ENCODE results near the gene PIK3R5.
"Not testable (repeated sequence)": the region's sequence is repeated elsewhere in the genome, so short reads cannot be mapped to it uniquely, and the experiment has no call there.

PIK3R5 gene

GRCh38 chr17:8985054-8985701, 19.7 kb upstream of the PIK3R5 start:
- in situ Hi-C loops (cut with MboI; ENCODE audit: low sequenced_read_pairs), result no loop called here

DNA sequence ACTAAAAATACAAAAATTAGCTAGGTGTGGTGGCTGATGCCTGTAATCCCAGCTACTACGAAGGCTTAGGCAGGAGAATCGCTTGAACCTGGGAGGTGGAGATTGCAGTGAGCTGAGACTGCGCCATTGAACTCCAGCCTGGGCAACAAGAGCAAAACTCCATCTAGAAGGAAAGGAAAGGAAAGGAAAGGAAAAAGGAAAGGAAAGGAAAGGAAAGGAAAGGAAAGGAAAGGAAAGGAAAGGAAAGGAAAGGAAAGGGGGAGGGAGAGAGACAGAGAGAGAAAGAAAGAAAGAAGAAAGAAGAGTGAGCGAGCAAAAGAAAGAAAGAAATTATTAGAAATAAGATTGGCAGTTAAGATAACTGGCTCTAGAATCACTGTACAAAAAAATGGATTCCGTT, 18.7 kb upstream of the PIK3R5 start:
- in situ Hi-C loops (cut with MboI; ENCODE audit: low sequenced_read_pairs), result not testable (repeated sequence)

GRCh38 chr17:8981443-8981842, 15.9 kb upstream of the PIK3R5 start:
- in situ Hi-C loops (cut with MboI; ENCODE audit: low sequenced_read_pairs), result no loop called here

DNA sequence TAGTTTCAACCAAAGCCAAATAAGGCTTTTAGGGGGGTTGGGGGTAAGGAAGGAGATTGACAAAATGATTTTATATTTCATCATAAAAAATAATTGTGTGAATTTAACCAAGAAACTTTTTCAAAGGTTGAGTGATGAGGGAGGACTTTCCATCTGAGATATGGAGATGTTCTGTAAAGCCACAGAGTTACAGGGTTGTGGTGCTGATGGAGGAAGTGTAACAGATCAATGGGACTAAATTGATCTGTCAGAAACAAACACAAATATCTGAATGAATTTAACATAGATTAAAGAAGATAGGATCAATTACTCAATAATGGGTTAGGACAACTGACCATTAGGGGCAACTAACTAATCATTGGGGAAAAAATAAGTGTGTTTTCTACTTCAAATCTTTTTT, 14.2 kb upstream of the PIK3R5 start:
- in situ Hi-C loops (cut with MboI; ENCODE audit: low sequenced_read_pairs), result no loop called here

DNA sequence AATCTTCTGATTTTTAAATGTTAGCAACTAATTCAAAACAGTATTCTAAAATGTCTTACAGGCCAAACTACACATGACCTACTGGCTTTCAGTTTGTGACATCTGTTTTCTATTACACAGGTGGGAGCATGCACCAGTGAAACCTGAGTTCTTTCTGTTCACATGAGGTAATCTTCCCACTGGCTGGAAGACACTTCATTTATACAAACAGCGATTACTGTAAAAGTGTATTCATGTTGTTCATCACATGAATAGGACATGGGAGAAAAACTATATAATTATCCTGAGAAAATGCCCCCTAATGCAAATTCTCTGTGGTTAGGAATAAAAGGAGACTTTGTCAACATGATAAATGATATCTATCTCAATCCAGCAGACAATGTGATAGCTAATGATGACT, 11.1 kb upstream of the PIK3R5 start:
- in situ Hi-C loops (cut with MboI; ENCODE audit: low sequenced_read_pairs), result no loop called here

- in situ Hi-C loops (cut with MboI; ENCODE audit: low sequenced_read_pairs), result no loop called here
Measured at GRCh38 chr17:8975091-8975725, 9.7 kb upstream of the PIK3R5 start.

DNA sequence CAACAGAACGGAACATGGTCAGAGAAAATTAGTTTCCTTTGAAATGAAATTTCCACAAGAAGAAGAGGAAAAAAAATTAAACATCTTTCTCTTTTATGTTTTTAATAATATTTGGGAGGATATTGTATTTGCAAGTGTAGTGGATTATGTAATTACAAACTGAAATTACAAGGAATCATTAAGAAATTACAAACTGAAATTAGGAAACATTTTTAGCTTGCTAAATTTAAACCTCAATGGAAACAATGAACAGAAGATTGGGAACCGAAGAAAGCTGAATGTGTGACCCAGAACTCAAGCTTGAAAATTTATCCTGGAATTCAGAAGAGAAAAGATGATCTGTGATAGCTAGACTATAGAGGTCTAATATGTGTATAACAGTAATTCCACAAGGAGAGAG, 4.4 kb upstream of the PIK3R5 start:
- in situ Hi-C loops (cut with MboI; ENCODE audit: low sequenced_read_pairs), result no loop called here

DNA sequence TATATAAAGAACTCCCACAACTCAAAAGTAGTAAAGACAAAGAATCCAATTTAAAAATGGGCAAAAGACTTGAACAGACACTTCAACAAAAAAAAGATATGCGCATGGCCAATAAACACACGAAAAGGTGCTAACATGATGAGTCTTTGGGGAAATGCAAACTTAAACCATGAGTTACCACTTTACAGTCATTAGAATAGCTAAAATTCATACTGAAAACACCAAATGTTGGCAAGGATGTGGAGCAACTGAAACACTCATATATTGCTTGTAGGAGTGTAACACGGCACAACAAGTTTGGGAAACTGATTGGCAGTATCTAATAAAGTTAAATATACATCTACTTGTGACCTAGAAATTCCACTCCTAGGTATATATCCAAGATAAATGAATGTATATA, 3.0 kb upstream of the PIK3R5 start:
- in situ Hi-C loops (cut with MboI; ENCODE audit: low sequenced_read_pairs), result no loop called here

GRCh38 chr17:8967861-8968260, 2.4 kb upstream of the PIK3R5 start:
- in situ Hi-C loops (cut with MboI; ENCODE audit: low sequenced_read_pairs), result no loop called here

GRCh38 chr17:8966926-8967325, 1.4 kb upstream of the PIK3R5 start:
- in situ Hi-C loops (cut with MboI; ENCODE audit: low sequenced_read_pairs), result no loop called here

DNA sequence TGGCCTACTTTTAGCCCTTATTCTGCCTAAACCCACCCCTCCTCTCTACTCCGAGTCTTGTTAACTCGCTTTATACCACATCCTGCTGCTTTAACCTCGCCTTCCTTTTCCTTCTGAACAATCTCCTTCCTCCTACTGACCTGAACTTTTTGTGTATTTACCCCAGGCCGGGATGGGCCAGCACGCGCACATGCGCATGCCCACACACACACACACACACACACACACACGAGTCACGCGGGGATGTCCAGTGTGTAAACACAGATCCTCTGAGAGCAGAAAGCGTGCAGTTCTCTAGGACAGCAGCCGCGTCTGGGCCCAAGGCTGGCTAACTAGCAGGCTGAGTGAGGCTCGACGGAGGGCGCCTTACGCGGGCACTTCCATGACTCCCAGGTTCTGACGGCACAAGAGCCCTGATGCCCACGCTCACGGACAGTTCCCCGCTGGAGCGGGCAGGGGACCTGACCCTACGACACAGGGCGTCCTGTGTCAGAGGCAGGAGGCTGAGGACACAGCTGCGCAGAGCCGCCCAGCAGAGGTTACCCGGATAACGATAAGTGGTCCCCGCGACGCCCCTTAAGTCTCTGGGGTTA, 610 bp downstream of the PIK3R5 start:
- in situ Hi-C loops (cut with MboI; ENCODE audit: low sequenced_read_pairs), result no loop called here

DNA sequence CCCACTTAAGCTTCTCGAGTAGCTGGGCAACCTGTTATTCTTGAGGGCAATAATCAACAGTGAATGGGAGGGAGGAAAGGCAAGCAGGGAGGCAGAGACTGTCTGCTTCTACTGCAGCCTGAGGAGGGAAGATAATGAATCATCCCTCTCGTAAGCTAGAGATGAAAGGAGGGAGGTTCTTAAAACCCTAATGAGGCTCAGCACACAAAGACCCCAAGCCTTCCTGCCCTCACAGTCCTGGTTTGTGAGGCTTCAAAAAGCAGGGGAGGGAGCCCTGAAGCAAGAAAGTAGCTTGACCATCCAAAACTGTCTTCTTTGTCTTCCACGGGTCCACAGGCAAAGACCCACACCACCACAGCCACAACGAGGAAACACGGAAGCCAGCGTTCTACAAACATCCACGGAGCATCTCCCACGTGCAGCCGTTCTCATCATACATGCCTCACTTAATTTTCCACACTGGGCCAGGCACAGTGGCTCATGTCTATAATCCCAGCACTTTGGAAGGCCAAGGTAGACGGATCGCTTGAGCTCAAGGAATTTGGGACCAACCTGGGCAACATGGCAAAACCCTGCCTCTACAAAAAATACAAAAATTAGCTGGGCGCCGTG, 1.8 kb downstream of the PIK3R5 start:
- in situ Hi-C loops (cut with MboI; ENCODE audit: low sequenced_read_pairs), result no loop called here

DNA sequence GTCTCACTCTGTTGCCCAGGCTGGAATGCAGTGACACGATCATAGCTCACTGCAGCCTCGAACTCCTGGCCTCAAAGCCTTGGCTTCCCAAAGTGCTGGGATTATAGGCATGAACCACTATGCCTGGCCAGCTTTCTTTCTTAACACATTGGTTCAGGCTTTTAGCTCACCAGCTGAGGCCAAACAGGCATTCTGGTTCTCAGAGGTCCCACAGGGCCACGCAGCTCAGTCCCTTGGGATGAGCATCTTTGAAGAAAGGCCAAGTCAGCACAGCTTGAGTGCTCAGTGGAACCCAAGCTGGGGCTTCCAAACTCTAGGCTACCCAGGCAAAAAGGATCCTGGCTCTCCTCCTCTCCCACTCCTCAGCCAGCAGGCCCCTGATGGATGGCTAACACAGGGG, 2.5 kb downstream of the PIK3R5 start:
- in situ Hi-C loops (cut with MboI; ENCODE audit: low sequenced_read_pairs), result no loop called here

DNA sequence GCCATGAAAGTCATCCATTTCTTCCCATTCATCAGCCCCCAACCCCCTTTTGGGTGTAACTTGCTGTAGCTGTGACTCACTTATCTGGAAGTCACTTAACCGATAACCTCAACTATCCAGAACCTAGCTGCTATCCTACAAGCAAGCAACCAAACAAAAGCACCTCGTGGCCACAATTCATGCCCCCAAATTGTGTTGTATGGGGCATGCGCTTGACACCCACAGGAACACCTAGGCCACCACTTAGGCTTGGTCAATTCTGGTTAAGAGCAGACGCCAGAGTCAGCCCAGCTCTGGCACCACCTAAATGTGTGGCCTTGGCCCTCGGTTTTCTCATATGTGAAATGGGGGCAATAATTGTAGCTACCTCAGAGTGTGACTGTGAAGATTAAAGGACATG, 3.7 kb downstream of the PIK3R5 start:
- in situ Hi-C loops (cut with MboI; ENCODE audit: low sequenced_read_pairs), result no loop called here

DNA sequence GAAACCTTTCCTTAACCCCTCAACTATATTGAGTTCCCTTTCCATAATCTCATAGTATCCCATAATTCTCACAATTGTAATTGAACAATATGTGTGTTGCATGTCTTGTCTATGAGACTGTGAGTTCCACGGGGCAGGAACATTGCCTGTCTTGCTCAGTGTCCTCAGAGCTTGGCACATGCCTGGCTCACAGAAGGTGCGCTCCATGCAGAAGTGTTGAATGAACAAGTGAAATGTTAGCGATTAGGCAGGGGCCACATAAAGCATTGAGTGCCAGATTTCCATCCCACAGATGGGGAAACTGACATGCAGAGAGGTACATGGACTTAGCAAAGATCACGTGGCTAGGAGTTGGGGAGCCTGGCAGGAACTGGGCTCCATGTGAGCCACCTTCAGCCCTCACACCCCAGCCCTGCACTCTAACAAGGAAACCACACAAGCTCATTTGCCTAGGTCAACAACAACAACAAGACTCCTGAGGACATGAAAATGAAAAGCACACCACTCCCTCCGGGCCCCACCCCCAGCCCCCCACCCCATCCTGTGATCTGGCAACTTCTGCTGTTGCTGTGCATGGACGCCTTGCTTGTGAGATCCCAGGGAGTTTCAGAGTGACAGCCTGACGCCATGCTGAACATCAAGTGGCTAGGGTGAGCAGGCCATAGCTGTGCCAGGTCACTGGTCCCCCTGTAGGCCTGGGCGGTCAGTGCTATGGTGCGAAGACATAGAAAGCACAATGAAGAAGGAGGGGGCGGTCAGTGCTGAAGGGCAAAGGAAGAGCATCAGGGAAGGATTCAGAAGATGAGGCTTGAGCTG, 5.0 kb downstream of the PIK3R5 start:
- in situ Hi-C loops (cut with MboI; ENCODE audit: low sequenced_read_pairs), result no loop called here

- in situ Hi-C loops (cut with MboI; ENCODE audit: low sequenced_read_pairs), result no loop called here
Measured at GRCh38 chr17:8959312-8959918, 6.1 kb downstream of the PIK3R5 start.

GRCh38 chr17:8957721-8958120, 7.8 kb downstream of the PIK3R5 start:
- in situ Hi-C loops (cut with MboI; ENCODE audit: low sequenced_read_pairs), result no loop called here

DNA sequence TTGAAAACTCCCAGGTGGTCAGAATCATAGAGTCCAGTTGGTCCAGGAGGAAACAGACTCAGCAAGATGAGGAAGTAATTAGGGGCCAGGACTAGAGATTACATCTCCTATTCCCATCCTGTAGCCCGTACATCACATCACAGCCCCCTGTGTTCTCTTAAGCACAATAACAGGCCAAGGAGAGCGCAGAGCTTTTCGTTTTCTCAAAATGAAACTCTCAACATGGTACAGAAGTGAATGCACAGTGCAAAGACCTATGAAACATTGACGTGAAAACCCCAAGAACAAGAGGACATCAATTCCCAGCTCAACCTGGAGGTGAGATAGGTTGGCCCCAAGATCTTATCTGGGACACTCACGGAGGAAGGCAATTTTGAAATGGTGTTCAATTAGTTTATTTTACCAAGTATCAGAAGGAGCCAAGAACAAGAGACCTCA, 9.0 kb downstream of the PIK3R5 start:
- in situ Hi-C loops (cut with MboI; ENCODE audit: low sequenced_read_pairs), result no loop called here

- in situ Hi-C loops (cut with MboI; ENCODE audit: low sequenced_read_pairs), result no loop called here
Measured at GRCh38 chr17:8955021-8955959, 10.2 kb downstream of the PIK3R5 start.

GRCh38 chr17:8954339-8954738, 11.2 kb downstream of the PIK3R5 start:
- in situ Hi-C loops (cut with MboI; ENCODE audit: low sequenced_read_pairs), result no loop called here
